GM13976 (cell line): ENCODE measurements around the gene MPLKIP.
A peak's percentile ranks its signal among the peaks of the same experiment; 100 is the strongest.
"Not testable (repeated sequence)": the region's sequence is repeated elsewhere in the genome, so short reads cannot be mapped to it uniquely, and the experiment has no call there.

Source experiments
- DNase-seq: peaks from one replicate; pipeline ENCODE4 v3.0.0; 2012; ENCODE audit warnings: low spot score
- in situ Hi-C: fragments of 300-500 bp; cut with MboI; formaldehyde crosslinking; loops from one replicate; pipeline ENCODE4 v1.12.0; 2022; ENCODE audit warnings: low sequenced_read_pairs, mixed read lengths, inconsistent platforms; ENCODE audit not compliant: unreplicated experiment
- TF ChIP-seq, protein P1 (sequence below): IDR thresholded peaks from 2 replicates; pipeline ENCODE4 v1.5.1; 2012; ENCODE audit warnings: borderline replicate concordance, mild to moderate bottlenecking; ENCODE audit not compliant: insufficient read depth; ENCODE audit errors: extremely low read depth, missing control alignments, control extremely low read depth

MPLKIP gene

DNA sequence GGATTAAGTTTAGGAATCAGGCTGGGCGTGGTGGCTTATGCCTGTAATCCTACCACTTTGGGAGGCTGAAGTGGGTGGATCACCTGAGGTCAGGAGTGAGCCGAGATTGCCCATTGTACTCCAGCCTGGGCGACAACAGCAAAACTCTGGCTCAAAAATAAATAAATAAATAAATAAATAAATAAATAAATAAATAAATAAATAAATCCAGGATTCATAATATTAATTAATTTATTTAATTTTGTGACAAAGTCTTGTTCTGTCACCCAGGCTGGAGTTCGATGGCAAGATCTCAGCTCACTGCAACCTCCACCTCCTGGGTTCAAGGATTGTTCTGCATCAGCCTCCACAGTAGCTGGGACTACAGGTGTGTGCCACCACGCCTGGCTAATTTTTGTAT, 4.6 kb upstream of the MPLKIP start:
- in situ Hi-C loops = no loop called here
- DNase-seq = no peak
- TF ChIP-seq, protein P1, sequence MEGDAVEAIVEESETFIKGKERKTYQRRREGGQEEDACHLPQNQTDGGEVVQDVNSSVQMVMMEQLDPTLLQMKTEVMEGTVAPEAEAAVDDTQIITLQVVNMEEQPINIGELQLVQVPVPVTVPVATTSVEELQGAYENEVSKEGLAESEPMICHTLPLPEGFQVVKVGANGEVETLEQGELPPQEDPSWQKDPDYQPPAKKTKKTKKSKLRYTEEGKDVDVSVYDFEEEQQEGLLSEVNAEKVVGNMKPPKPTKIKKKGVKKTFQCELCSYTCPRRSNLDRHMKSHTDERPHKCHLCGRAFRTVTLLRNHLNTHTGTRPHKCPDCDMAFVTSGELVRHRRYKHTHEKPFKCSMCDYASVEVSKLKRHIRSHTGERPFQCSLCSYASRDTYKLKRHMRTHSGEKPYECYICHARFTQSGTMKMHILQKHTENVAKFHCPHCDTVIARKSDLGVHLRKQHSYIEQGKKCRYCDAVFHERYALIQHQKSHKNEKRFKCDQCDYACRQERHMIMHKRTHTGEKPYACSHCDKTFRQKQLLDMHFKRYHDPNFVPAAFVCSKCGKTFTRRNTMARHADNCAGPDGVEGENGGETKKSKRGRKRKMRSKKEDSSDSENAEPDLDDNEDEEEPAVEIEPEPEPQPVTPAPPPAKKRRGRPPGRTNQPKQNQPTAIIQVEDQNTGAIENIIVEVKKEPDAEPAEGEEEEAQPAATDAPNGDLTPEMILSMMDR = no peak

DNA sequence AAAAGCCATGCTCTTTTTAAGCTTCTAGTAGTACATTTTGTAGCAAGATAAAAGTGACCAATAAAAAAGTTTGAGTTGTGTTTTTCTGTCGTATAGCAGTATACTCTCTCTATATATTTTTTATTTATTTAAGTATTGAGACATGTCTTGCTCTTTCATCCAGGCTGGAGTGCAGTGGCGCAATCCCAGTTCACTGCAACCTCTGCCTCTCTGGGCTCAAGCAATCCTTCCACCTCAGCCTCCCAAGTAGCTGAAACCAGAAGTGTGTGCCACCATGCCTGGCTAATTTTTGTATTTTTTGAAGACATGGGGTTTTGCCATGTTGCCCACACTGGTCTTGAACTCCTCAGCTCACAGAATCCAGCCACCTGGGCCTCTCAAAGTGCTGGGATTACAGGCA, 3.1 kb upstream of the MPLKIP start:
- in situ Hi-C loops = no loop called here
- no peak for DNase-seq
- TF ChIP-seq, protein P1 = no peak

DNA sequence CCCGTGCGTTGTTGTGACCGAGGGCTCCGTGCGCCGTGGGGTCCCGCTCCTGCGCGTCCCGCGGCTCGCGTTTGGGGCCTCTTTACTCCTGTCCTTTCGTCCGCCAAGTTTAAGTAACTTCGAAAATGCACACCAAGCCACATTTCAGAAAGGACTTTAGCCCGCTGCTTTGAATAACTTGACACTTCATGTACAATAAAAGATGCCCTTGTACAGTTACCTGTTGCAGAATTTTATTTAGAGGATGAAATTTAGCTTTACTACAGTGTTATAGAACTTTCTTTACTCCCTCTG, 842 bp upstream of the MPLKIP start:
- TF ChIP-seq, protein P1 = no peak
- in situ Hi-C loops = no loop called here
- DNase-seq = no peak

DNA sequence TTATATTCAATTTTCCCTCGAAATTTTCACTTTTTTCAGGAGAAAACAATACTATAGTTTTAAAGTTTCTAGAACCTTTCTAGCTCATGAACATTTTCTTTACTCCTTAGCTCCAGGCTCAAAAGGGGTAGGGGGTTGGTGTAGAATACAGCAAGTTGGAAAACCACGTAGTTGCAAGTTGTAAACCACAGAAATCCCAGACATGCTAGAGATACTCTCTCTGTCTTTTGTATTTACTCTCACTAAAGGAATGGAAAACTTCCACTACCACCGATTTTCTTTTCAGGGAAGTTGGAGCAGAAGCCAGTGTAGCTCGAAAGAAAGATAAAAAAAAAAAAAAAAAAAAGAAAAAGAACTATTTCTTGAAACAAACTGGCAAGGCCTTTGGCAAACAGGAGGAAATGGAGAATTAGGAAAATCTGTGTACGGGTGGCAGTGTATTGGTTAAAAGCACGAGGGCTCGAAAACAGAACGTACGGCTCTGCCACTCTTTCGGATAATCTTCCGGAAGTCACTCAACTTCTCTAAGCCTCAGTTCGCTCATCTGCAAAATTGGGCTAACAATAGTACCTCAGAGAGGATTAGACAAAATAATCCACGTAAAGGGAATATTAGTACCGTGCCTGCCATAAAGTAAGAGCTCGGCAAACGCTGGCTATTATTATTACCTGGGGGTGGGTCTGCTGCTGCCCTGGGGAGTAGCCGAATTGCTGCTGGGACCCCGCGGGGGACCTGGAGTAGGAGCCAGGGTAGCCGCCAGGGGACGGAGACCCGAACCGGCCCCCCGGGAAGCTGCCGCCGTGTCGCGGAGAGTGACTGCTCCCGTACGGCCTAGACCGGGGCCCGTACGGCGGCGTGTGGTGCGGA, 628 bp downstream of the MPLKIP start:
- peak; percentile 36 for DNase-seq
- TF ChIP-seq, protein P1 = no peak
- in situ Hi-C loops = no loop called here

DNA sequence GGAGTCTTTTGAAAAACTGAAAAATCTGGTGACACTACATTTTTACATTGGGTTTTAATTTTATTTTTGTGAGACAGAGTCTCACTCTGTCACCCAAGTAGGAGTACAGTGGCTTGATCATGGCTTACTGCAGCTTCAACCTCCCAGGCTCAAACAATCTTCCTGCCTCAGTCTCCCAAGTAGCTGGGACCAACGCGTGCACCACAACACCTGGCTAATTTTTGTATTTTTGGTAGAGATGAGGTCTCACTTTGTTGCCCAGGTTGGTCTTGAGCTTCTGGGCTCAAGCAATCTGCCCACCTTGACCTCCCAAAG, 11.5 kb downstream of the MPLKIP start:
- in situ Hi-C loops = no loop called here
- TF ChIP-seq, protein P1 = no peak
- no peak for DNase-seq

DNA sequence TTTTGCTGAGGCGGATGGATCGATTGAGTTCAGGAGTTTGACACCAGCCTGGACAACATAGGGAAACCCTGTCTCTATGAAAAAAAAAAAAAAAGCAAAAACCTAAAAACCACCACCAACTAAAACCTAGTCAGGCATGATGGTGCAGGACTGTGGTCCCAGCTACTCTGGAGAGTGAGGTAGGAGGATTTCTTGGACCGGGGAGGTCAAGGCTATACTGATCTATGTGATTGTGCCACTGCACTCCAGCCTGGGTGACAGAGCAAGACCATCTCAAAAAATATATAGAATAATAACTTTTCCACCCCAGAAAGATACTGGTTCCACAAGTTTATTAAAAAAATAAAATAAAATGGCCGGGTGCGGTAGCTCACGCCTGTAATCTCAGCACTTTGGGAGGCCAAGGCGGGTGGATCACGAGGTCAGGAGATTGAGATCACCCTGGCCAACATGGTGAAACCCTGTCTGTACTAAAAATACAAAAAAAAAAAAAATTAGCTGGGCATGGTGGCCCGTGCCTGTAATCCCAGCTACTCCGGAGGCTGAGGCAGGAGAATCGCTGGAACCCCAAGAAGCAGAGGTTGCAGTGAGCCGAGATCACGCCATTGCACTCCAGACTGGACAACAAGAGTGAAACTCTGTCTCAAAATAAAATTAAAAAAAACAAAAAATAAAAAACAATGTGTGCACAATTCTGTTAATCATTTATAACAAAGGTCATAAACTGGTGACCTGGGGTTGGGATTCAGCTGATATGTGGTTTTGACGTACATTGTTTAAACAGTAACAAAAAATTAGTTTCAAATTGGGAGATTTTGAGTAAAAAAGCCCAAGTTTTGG, 12.1 kb downstream of the MPLKIP start:
- DNase-seq, in situ Hi-C loops: not testable (repeated sequence)

DNA sequence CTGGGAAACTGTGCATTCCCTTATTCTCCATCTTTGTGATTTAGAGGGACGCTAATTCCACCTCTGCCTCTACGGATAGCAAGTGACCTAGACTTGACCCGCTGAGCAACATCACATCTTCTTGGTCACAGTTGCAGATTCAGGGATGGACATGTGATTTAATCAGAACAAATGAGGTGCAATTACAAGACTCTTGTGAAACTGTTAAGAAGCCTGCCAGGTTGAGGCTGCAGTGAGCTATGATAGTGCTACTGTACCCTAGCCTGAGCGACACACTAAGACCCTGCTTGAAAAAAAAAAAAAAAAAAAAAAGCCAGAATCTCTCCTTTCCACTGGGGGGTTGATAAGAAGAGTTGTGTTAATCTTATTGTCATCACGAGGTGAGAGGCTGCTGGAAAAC, 14.4 kb downstream of the MPLKIP start:
- DNase-seq = no peak
- TF ChIP-seq, protein P1 = no peak
- in situ Hi-C loops = no loop called here

DNA sequence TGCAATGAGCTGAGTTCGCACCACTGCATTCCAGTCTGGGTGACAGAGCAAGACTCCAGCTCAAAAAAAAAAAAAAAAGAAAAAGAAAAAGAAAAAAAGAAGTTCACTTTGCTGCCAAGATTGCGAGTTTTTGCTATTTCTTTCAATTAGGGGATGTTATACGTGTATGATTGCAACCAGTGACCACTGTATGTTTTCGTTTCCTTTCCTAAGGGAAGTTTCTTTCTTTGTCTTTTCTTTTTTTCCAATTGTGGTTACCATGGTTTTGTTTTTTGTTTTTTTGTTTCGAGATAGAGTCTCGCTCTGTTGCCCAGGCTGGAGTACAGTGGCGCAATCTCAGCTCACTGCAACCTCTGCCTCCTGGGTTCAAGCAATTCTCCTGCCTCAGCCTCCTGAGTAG, 16.2 kb downstream of the MPLKIP start:
- in situ Hi-C loops, DNase-seq: not testable (repeated sequence)

DNA sequence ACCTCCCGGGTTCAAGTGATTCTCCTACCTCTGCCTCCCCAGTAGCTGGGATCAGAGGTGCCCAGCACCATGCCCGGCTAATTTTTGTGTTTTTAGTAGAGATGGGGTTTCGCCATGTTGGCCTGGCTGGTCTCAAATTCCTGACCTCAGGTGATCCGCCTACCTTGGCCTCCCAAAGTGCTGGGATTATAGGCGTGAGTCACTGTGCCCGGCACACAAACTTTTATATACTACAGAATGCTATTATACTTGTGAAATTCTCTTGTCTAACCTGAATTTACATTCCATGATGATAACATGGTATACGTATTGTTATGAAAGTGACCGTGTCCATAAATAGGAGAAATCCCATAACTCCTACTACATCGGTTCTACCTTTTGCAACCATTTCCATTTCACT, 17.2 kb downstream of the MPLKIP start:
- in situ Hi-C loops, DNase-seq: not testable (repeated sequence)
